UCSD-AML1 (cell line): ENCODE data around the gene NRF1.

Experiments
- DNase-seq: peaks from one replicate; lab custom pipeline; 2025; ENCODE audit not compliant: unreplicated experiment; lab: John Stamatoyannopoulos, UW

NRF1 gene

GRCh38 chr7:129799350-129799955, 187.9 kb downstream of the NRF1 start:
- no peak for DNase-seq

- DNase-seq: no peak
These were observed 189.4 kb downstream of the NRF1 start for GRCh38 chr7:129800901-129801300.

DNA sequence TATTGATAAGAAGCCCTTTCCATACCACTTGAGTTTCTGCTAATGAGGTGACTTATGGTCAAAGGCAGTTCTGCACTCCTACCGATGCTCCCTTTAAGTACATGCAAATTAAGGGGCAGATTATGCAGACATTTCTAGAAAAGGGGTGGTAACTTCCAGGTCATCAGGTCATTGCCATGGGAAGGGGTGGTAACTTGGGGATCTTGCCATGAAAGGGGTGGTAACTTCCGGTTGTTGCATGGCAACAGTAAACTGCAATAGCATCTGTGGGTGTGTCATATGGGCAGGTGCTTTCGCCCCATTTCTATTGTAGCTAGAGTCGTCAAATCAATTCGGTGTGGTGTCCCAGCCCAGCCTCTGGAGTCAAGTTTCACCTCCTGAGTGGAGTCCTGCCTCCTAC, 190.4 kb downstream of the NRF1 start:
- DNase-seq: no peak

DNA sequence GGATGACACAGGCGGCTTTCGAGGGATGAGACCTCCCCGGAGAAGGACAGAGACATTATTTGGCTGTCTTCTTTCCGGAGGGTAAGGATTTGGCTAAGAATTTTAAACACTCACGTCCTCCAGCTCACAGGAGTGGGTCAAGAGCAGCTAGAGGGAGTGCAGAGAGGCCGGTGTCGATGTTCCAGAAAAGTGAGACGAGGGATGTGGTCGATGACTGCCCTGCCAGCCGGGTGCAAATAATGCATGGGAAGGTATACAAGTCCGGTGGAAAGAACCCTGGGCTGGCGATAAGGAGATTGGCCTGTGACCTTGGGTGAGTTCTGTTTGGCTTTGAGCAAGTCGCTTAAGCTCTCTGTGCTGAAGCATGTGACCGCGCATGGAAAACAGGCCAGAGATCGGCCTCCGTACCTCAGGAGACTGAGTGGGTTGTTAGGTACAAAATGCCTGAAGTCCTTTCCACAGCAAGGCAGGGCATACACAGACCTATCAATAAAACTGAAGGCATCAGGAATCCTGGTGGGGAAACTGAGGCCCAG, 192.1 kb downstream of the NRF1 start:
- DNase-seq: no peak

GRCh38 chr7:129804111-129804889, 192.8 kb downstream of the NRF1 start:
- no peak for DNase-seq

GRCh38 chr7:129804890-129805719, 193.6 kb downstream of the NRF1 start:
- DNase-seq: no peak
